Measurements from ENCODE around the gene CABYR.

CABYR gene

GRCh38 chr18:24095976-24096375 is 42.9 kb upstream of the CABYR start:
- intact Hi-C loops (cut with DNase I; ENCODE audit: low total_unique reads): no loop called here
- H3K36me3 ChIP-seq: peaks cover 0 to 6% (median 6%) of the 10 kb centered on the region in 3 donors
- TF ChIP-seq CTCF (IDR thresholded peaks at IDR 0.05): no peak
- no peak overlapping the region for H3K4me3 ChIP-seq
- H3K27ac ChIP-seq: no peak overlapping the region
- H3K9me3 ChIP-seq: peaks cover 0 to 6% (median 0%) of the 10 kb centered on the region in 3 donors
- DNase-seq: no peak
- H3K4me1 ChIP-seq: no peaks in the 10 kb centered on the region
- H3K27me3 ChIP-seq: no peaks in the 10 kb centered on the region

- H3K4me3 ChIP-seq: no peak overlapping the region
- no peaks in the 10 kb centered on the region for H3K4me1 ChIP-seq
- DNase-seq: no peak
- H3K36me3 ChIP-seq: peaks cover 0 to 9% (median 0%) of the 10 kb centered on the region in 3 donors
- H3K27ac ChIP-seq: no peak overlapping the region
- H3K27me3 ChIP-seq: no peaks in the 10 kb centered on the region
- intact Hi-C loops (cut with DNase I; ENCODE audit: low total_unique reads): loop anchor here (10.0 kb wide), 1 partner anchor 69 kb away; no protein-coding TSS in a partner anchor
- no peaks in the 10 kb centered on the region for H3K9me3 ChIP-seq
- no peak for TF ChIP-seq CTCF (IDR thresholded peaks at IDR 0.05)
Observed at GRCh38 chr18:24103320-24104021, 35.4 kb upstream of the CABYR start.

- DNase-seq: no peak
- TF ChIP-seq CTCF (IDR thresholded peaks at IDR 0.05): no peak
- intact Hi-C loops (cut with DNase I; ENCODE audit: low total_unique reads): loop anchor here (10.0 kb wide), 1 partner anchor 70 kb away; no protein-coding TSS in a partner anchor
- no peak overlapping the region for H3K27ac ChIP-seq
- H3K4me3 ChIP-seq: no peak overlapping the region
- H3K9me3 ChIP-seq: no peaks in the 10 kb centered on the region
- no peaks in the 10 kb centered on the region for H3K4me1 ChIP-seq
- H3K36me3 ChIP-seq: peaks cover 0 to 9% (median 0%) of the 10 kb centered on the region in 3 donors
- no peaks in the 10 kb centered on the region for H3K27me3 ChIP-seq
Observed at GRCh38 chr18:24104486-24104885, 34.4 kb upstream of the CABYR start.

GRCh38 chr18:24108641-24109040 is 30.2 kb upstream of the CABYR start:
- intact Hi-C loops (cut with DNase I; ENCODE audit: low total_unique reads): loop anchor here (10.0 kb wide), 1 partner anchor 74 kb away; no protein-coding TSS in a partner anchor
- no peak for TF ChIP-seq CTCF (IDR thresholded peaks at IDR 0.05)
- Histone ChIP-seq H3K9me3 (no peaks in the 10 kb centered on the region), H3K4me3 (no peak overlapping the region), H3K27me3 (no peaks in the 10 kb centered on the region), H3K4me1 (no peaks in the 10 kb centered on the region), H3K36me3 (peaks cover 0 to 4% (median 0%) of the 10 kb centered on the region in 3 donors), H3K27ac (no peak overlapping the region)
- DNase-seq: no peak

GRCh38 chr18:24111936-24112335 is 26.9 kb upstream of the CABYR start:
- Histone ChIP-seq H3K27me3 (no peaks in the 10 kb centered on the region), H3K9me3 (no peaks in the 10 kb centered on the region), H3K36me3 (peaks cover 0 to 11% (median 0%) of the 10 kb centered on the region in 3 donors), H3K4me1 (no peaks in the 10 kb centered on the region), H3K27ac (no peak overlapping the region), H3K4me3 (no peak overlapping the region)
- TF ChIP-seq CTCF (IDR thresholded peaks at IDR 0.05): no peak
- no peak for DNase-seq
- intact Hi-C loops (cut with DNase I; ENCODE audit: low total_unique reads): no loop called here

Measured in tibial artery (tissue), 4 donors.